HG02678 (cell line): ENCODE results near the gene IFT172.
A peak's percentile ranks its signal among the peaks of the same experiment; 100 is the strongest.
"Not testable (repeated sequence)": the region's sequence is repeated elsewhere in the genome, so short reads cannot be mapped to it uniquely, and the experiment has no call there.

Experiments
- ATAC-seq: cut with Tn5 transposase; IDR thresholded peaks from one replicate; pipeline ENCODE4 v1.9.1; 2021; ENCODE audit warnings: mild to moderate bottlenecking, moderate library complexity; ENCODE audit not compliant: unreplicated experiment

The IFT172 gene

GRCh38 chr2:27428213-27428977, 61.1 kb downstream of the IFT172 start, which contains the start of gene NRBP1:
Gene NRBP1, plus strand, starts transcription at chr2:27428631. Its CDS starts 4,643 bp downstream, at chr2:27433274.
- ATAC-seq, result peak; percentile 89

GRCh38 chr2:27427863-27428212, 61.7 kb downstream of the IFT172 start:
- ATAC-seq, result no peak

- ATAC-seq, result not testable (repeated sequence)
These were observed 64.5 kb downstream of the IFT172 start for GRCh38 chr2:27425039-27425438.

GRCh38 chr2:27422958-27423357, 66.6 kb downstream of the IFT172 start:
- no peak for ATAC-seq

GRCh38 chr2:27421660-27422250, 67.8 kb downstream of the IFT172 start:
- no peak for ATAC-seq

GRCh38 chr2:27420996-27421395, 68.5 kb downstream of the IFT172 start:
- no peak for ATAC-seq

- no peak for ATAC-seq
These were observed 73.4 kb downstream of the IFT172 start for GRCh38 chr2:27416151-27416550.

GRCh38 chr2:27412419-27413152, 77.0 kb downstream of the IFT172 start:
- no peak for ATAC-seq

- peak; percentile 93 for ATAC-seq
These were observed 80.0 kb downstream of the IFT172 start, which contains the start of gene PPM1G for GRCh38 chr2:27409321-27410073. Gene PPM1G, minus strand, starts transcription at chr2:27409591. Its CDS starts 169 bp downstream, at chr2:27409422.

GRCh38 chr2:27408601-27409320, 80.8 kb downstream of the IFT172 start:
- peak; percentile 28 for ATAC-seq

- no peak for ATAC-seq
These were observed 81.6 kb downstream of the IFT172 start for GRCh38 chr2:27407798-27408491.

- no peak for ATAC-seq
These were observed 89.0 kb downstream of the IFT172 start for GRCh38 chr2:27400348-27401135.

GRCh38 chr2:27398962-27399361, 90.6 kb downstream of the IFT172 start:
- ATAC-seq, result no peak
